NB4 (cell line): ENCODE measurements around the gene ZBTB44.

Experiments used
- MYC ChIP-seq: IDR thresholded peaks from 2 replicates; pipeline ENCODE4 v1.6.1; 2011; ENCODE audit warnings: low read depth, low read length
- POLR2A ChIP-seq: IDR thresholded peaks from 2 replicates; pipeline ENCODE4 v1.6.1; 2011; ENCODE audit warnings: mild to moderate bottlenecking; ENCODE audit not compliant: insufficient read length; ENCODE audit errors: extremely low read depth
- TF ChIP-seq, protein P1 (sequence below): IDR thresholded peaks from one replicate; pipeline ENCODE4 v1.5.1; 2012; ENCODE audit warnings: low read depth, low read length
- TF ChIP-seq, protein P2 (sequence below): IDR thresholded peaks from 2 replicates; pipeline ENCODE4 v1.6.1; 2011; ENCODE audit warnings: low read depth, low read length

DNA sequence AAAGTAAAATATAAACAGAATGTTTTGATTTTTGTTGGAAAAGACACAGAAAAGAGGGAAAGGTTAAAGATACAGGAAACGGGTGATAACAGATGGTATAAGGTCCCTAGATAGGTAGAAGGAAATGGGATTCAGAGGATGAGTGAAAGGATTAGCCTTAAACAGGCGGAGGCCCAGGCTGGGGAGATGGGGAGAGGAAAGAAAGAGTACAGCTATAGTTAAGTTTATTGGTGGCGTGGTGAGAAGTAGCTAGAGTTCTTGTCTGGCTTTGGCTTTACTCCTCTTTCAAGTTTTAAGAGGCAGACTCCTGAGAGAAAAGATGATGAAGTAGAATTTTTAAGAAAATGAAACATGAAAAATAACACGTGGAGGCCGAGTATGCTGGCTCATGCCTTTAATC lies 13.7 kb downstream of the ZBTB44 start:
- TF ChIP-seq, protein P1, sequence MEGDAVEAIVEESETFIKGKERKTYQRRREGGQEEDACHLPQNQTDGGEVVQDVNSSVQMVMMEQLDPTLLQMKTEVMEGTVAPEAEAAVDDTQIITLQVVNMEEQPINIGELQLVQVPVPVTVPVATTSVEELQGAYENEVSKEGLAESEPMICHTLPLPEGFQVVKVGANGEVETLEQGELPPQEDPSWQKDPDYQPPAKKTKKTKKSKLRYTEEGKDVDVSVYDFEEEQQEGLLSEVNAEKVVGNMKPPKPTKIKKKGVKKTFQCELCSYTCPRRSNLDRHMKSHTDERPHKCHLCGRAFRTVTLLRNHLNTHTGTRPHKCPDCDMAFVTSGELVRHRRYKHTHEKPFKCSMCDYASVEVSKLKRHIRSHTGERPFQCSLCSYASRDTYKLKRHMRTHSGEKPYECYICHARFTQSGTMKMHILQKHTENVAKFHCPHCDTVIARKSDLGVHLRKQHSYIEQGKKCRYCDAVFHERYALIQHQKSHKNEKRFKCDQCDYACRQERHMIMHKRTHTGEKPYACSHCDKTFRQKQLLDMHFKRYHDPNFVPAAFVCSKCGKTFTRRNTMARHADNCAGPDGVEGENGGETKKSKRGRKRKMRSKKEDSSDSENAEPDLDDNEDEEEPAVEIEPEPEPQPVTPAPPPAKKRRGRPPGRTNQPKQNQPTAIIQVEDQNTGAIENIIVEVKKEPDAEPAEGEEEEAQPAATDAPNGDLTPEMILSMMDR = no peak
- TF ChIP-seq, protein P2, sequence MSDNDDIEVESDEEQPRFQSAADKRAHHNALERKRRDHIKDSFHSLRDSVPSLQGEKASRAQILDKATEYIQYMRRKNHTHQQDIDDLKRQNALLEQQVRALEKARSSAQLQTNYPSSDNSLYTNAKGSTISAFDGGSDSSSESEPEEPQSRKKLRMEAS = no peak
- TF ChIP-seq POLR2A = no peak
- TF ChIP-seq MYC = no peak
